ENCODE measurements around the gene FERD3L. TPM values are rescaled to one million over a fixed set of nuclear protein-coding genes. Genes with fewer than 3 reads are reported as not detected.

FERD3L gene
- total RNA-seq, 1 donor from 2014 or later, result 0.96 TPM

GRCh38 chr7:19110026-19110730 is 35.0 kb downstream of the FERD3L start:
- DNase-seq, result no peak
- no peak overlapping the region for H3K4me3 Mint-ChIP-seq (ENCODE audit: unreplicated experiment)
- H3K36me3 Mint-ChIP-seq (ENCODE audit: unreplicated experiment), result no peaks in the 10 kb centered on the region
- no peak overlapping the region for H3K27ac Mint-ChIP-seq (ENCODE audit: unreplicated experiment)
- TF ChIP-seq CTCF (IDR thresholded peaks at IDR 0.05; ENCODE audit: partially characterized antibody, unreplicated experiment), result no peak
- H3K9me3 Mint-ChIP-seq (ENCODE audit: unreplicated experiment), result peaks cover 20% of the 10 kb centered on the region
- H3K27me3 Mint-ChIP-seq (ENCODE audit: unreplicated experiment), result peaks cover 64% of the 10 kb centered on the region
- H3K4me1 Mint-ChIP-seq (ENCODE audit: low read depth, unreplicated experiment), result peaks cover 24% of the 10 kb centered on the region

GRCh38 chr7:19109000-19109946 is 35.9 kb downstream of the FERD3L start:
- Mint-ChIP-seq H3K4me3 (ENCODE audit: unreplicated experiment) (no peak overlapping the region), H3K36me3 (ENCODE audit: unreplicated experiment) (no peaks in the 10 kb centered on the region), H3K27me3 (ENCODE audit: unreplicated experiment) (peaks cover 62% of the 10 kb centered on the region), H3K4me1 (ENCODE audit: low read depth, unreplicated experiment) (peaks cover 24% of the 10 kb centered on the region), H3K27ac (ENCODE audit: unreplicated experiment) (peak overlapping the region; percentile 56), H3K9me3 (ENCODE audit: unreplicated experiment) (peaks cover 18% of the 10 kb centered on the region)
- no peak for TF ChIP-seq CTCF (IDR thresholded peaks at IDR 0.05; ENCODE audit: partially characterized antibody, unreplicated experiment)
- no peak for DNase-seq

- H3K9me3 Mint-ChIP-seq (ENCODE audit: unreplicated experiment), result peaks cover 13% of the 10 kb centered on the region
- no peak for DNase-seq
- H3K4me3 Mint-ChIP-seq (ENCODE audit: unreplicated experiment), result peak overlapping the region; percentile 81
- peaks cover 57% of the 10 kb centered on the region for H3K27me3 Mint-ChIP-seq (ENCODE audit: unreplicated experiment)
- H3K36me3 Mint-ChIP-seq (ENCODE audit: unreplicated experiment), result no peaks in the 10 kb centered on the region
- no peak overlapping the region for H3K27ac Mint-ChIP-seq (ENCODE audit: unreplicated experiment)
- TF ChIP-seq CTCF (IDR thresholded peaks at IDR 0.05; ENCODE audit: partially characterized antibody, unreplicated experiment), result no peak
- peaks cover 24% of the 10 kb centered on the region for H3K4me1 Mint-ChIP-seq (ENCODE audit: low read depth, unreplicated experiment)
Observed at GRCh38 chr7:19107356-19108146, 37.7 kb downstream of the FERD3L start.

GRCh38 chr7:19107081-19107355 is 38.2 kb downstream of the FERD3L start:
- H3K27ac Mint-ChIP-seq (ENCODE audit: unreplicated experiment), result no peak overlapping the region
- peaks cover 57% of the 10 kb centered on the region for H3K27me3 Mint-ChIP-seq (ENCODE audit: unreplicated experiment)
- no peak for DNase-seq
- no peak for TF ChIP-seq CTCF (IDR thresholded peaks at IDR 0.05; ENCODE audit: partially characterized antibody, unreplicated experiment)
- peak overlapping the region; percentile 81 for H3K4me3 Mint-ChIP-seq (ENCODE audit: unreplicated experiment)
- H3K36me3 Mint-ChIP-seq (ENCODE audit: unreplicated experiment), result no peaks in the 10 kb centered on the region
- H3K9me3 Mint-ChIP-seq (ENCODE audit: unreplicated experiment), result peaks cover 12% of the 10 kb centered on the region
- peaks cover 24% of the 10 kb centered on the region for H3K4me1 Mint-ChIP-seq (ENCODE audit: low read depth, unreplicated experiment)

Data from glutamatergic neuron (in vitro differentiated cells).